GM18508 (cell line): Measurements from ENCODE around the gene CYP2E1.
"Not testable (repeated sequence)": the region's sequence is repeated elsewhere in the genome, so short reads cannot be mapped to it uniquely, and the experiment has no call there.

Source experiments
- ATAC-seq: cut with Tn5 transposase; IDR thresholded peaks from one replicate; pipeline ENCODE4 v1.9.1; 2021; ENCODE audit warnings: moderate number of reproducible peaks; ENCODE audit not compliant: insufficient read depth, unreplicated experiment

The CYP2E1 gene

GRCh38 chr10:133527771-133528271 lies 658 bp downstream of the CYP2E1 start:
- no peak for ATAC-seq

GRCh38 chr10:133528296-133528844 lies 1.2 kb downstream of the CYP2E1 start:
- no peak for ATAC-seq

- no peak for ATAC-seq
Observed at GRCh38 chr10:133528845-133529575, 1.8 kb downstream of the CYP2E1 start.

- no peak for ATAC-seq
Observed at GRCh38 chr10:133529576-133529946, 2.4 kb downstream of the CYP2E1 start.

GRCh38 chr10:133530506-133530905 lies 3.3 kb downstream of the CYP2E1 start:
- no peak for ATAC-seq

GRCh38 chr10:133532871-133533270 lies 5.7 kb downstream of the CYP2E1 start:
- no peak for ATAC-seq

GRCh38 chr10:133534417-133534816 lies 7.3 kb downstream of the CYP2E1 start:
- no peak for ATAC-seq

GRCh38 chr10:133536198-133536597 lies 9.0 kb downstream of the CYP2E1 start:
- ATAC-seq, result no peak

- ATAC-seq, result no peak
Observed at GRCh38 chr10:133537546-133538545, 10.7 kb downstream of the CYP2E1 start.

GRCh38 chr10:133541441-133541975 lies 14.3 kb downstream of the CYP2E1 start:
- ATAC-seq, result not testable (repeated sequence)

- ATAC-seq, result no peak
Observed at GRCh38 chr10:133544506-133544905, 17.3 kb downstream of the CYP2E1 start.

GRCh38 chr10:133554600-133554999 lies 27.4 kb downstream of the CYP2E1 start:
- ATAC-seq, result no peak

- no peak for ATAC-seq
Observed at GRCh38 chr10:133555521-133555920, 28.4 kb downstream of the CYP2E1 start.

GRCh38 chr10:133557381-133557780 lies 30.2 kb downstream of the CYP2E1 start:
- no peak for ATAC-seq

- no peak for ATAC-seq
Observed at GRCh38 chr10:133559216-133559615, 32.1 kb downstream of the CYP2E1 start.

GRCh38 chr10:133564816-133565215 lies 37.7 kb downstream of the CYP2E1 start:
- no peak for ATAC-seq

- no peak for ATAC-seq
Observed at GRCh38 chr10:133565441-133566294, 38.5 kb downstream of the CYP2E1 start, which contains the start of gene SYCE1. Gene SYCE1 (minus strand): TSS chr10:133565583. CDS start chr10:133565529, 54 bp downstream.

GRCh38 chr10:133567119-133567518 lies 40.0 kb downstream of the CYP2E1 start:
- no peak for ATAC-seq

GRCh38 chr10:133567609-133568286 lies 40.6 kb downstream of the CYP2E1 start:
- ATAC-seq, result no peak
